ENCODE measurements around the gene LYRM4.
"Not testable (repeated sequence)": the region's sequence is repeated elsewhere in the genome, so short reads cannot be mapped to it uniquely, and the experiment has no call there.

LYRM4 gene

GRCh38 chr6:5081955-5082354 is 178.8 kb downstream of the LYRM4 start:
- DNase-seq (ENCODE audit: low read depth in 2 of 2), result no peak

DNA sequence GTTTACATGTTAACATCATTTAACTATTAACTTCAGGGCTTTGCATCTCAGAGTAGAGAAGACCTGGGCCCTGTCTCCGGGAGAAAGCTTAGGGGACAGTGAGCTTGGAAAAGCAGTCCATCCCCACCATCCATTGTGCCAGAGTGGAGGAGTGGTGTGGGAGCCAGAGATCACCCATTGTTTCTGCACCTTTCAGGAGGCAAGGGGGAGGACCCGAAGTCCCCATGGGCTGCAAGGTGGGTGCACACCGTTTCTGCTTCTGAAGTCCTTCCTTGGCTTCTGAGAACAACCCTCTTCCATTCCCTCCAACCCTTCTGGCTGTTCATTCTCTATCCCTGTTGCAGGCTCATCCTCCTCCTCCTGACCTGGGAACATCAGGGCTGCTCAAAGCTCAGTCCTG is 179.6 kb downstream of the LYRM4 start:
- no peak for DNase-seq (ENCODE audit: low read depth in 2 of 2)

GRCh38 chr6:5080574-5080973 is 180.2 kb downstream of the LYRM4 start:
- no peak for DNase-seq (ENCODE audit: low read depth in 2 of 2)

- DNase-seq (ENCODE audit: low read depth in 2 of 2), result no peak
Measured at GRCh38 chr6:5079692-5080091, 181.1 kb downstream of the LYRM4 start.

- no peak for DNase-seq (ENCODE audit: low read depth in 2 of 2)
Measured at GRCh38 chr6:5078121-5078669, 182.6 kb downstream of the LYRM4 start.

GRCh38 chr6:5076931-5077330 is 183.8 kb downstream of the LYRM4 start:
- DNase-seq (ENCODE audit: low read depth in 2 of 2), result no peak

DNA sequence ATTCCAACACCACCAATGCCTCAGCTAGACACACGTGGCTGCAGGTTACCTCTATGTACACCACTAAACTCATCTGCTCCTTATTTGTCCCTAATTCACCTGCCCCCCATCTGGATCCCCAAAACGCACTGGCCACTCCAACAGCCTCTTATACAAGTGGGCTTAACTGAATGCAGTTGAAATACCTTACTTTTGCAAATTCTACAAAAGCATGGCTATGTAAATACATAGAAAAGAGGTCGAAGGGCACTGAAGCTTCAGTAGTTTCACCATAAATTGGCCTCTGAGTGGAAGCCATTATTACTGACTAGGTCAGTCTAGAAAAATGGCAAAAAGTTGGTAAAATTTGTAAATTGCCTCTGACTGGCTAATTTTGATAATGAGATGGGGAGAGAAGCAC is 186.8 kb downstream of the LYRM4 start:
- DNase-seq (ENCODE audit: low read depth in 2 of 2), result no peak

DNA sequence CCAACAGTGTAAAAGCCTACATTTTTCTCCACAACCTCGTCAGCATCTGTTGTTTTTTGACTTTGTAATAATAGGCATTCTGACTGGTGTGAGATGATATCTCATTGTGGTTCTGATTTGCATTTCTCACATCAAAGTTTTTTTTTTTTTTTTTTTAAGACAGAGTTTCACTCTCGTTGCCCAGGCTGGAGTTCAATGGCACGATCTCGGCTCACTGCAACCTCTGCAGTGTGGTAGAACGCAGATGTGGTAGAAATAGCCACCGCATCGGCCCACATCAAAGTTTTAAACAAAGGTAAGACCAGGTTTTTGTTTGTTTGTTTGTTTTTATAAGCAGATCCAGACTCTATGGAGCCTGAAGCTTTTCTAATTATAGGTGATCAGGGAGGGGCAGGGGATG is 188.3 kb downstream of the LYRM4 start:
- DNase-seq (ENCODE audit: low read depth in 2 of 2), result no peak

DNA sequence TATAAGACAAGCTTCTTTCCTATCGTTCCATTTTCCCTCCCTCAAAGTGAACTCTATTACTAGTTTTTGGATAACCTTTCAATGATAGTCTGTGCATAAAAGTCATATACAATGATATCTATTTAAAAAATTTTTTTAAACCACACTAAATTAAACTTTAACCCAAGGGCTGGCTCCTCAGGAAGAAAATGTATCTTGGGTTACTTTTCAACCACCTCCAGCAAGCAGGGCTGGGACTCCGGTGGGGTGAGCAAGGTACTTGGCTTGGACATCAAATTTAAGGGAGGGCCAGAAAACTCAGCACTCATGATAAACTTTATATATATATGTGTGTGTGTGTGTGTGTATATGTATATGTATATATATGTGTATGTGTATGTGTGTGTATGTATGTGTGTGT is 189.5 kb downstream of the LYRM4 start:
- DNase-seq (ENCODE audit: low read depth in 2 of 2), result no peak

DNA sequence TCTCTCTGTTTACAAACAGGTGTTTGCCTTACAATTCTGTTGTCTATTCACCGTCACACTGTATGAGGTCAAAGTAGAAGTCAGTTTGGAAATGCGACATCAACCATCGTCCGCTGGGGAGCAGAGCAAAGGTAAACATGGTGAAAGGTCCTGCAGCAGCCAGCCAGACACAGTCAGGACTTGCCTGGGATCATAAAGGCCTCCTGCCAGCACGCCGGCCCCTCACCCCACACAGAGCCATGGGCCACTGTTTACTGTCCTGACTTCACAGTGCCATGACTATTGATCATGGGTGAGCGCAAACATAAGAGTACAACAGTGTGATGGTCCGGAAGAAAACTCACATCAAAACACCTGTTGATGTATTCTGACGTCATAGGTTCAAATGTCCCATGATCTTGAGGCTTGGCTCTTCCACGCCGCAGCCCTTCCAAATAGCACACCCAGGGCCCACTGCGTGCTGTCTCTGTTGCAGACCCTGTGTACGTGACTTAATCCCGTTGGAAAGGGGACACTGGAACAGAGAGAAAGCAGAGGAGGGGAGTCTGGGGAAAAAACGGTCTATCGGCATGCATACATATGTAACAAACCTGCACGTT is 192.5 kb downstream of the LYRM4 start:
- no peak for DNase-seq (ENCODE audit: low read depth in 2 of 2)

DNA sequence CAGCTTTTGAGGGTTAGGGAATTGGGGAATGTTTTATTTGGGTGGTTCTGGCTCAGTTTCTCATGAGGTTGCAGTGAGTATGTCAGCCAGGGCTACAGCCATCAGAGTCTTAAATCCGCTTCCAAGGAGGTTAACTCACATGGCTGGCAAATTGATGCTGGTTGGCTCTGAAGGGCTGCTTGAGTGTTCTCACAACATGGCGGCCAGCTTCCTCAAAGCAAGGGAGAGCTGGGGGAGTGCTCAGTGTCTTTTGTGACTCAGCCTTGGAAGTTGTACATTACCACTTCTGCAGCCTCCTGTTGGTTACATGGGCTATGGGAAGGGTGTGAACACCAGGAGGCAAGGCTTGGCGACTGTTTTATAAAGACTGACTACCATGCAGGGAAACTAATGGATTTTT is 193.4 kb downstream of the LYRM4 start:
- DNase-seq (ENCODE audit: low read depth in 2 of 2), result no peak

- no peak for DNase-seq (ENCODE audit: low read depth in 2 of 2)
Measured at GRCh38 chr6:5066456-5067093, 194.2 kb downstream of the LYRM4 start.

GRCh38 chr6:5063617-5064016 is 197.1 kb downstream of the LYRM4 start:
- no peak for DNase-seq (ENCODE audit: low read depth in 2 of 2)

GRCh38 chr6:5061152-5061551 is 199.6 kb downstream of the LYRM4 start:
- DNase-seq (ENCODE audit: low read depth in 2 of 2), result no peak

GRCh38 chr6:5060439-5060838 is 200.3 kb downstream of the LYRM4 start:
- not testable (repeated sequence) for DNase-seq (ENCODE audit: low read depth in 2 of 2)

DNA sequence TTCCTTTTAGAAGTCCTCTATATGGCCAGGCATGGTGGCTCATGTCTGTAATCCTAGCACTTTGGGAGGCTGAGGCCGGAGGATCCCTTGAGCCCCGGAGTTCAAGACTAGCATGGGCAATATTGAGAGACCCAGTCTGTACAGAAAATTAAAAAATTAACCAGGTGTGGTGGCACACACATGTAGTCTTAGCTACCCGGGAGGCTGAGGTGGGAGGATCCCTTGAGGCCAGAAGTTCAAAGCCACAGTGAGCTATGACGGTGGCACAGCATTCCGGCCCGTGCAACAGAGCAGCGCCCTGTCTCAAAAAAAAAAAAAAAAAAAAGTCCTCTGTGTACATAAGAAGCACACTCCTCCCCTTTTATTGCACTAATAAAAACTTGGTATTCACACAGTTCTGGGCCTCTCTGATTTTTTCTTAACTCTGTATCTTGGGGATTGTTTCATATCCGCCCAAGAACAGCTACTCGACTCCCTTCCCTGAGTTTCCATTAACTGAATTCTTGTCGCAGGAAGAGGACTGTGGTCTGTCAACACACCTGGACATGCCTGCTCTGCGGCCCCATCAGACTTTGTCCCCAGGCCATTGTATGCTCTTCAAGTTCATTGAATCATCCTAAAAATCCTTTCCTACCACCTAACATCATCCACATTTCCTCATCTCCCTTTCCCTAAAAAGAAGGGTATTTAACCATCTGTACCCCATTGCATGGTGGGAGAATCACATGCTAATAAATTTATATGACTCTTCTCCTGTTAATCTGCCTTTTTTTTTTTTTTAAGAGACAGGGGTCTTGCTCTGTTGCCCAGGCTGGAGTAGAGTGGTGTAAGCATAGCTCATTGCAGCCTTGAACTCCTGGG is 201.5 kb downstream of the LYRM4 start:
- DNase-seq (ENCODE audit: low read depth in 2 of 2), result no peak
